ENCODE data around the gene ATP5F1D. TPM values are rescaled to one million over a fixed set of nuclear protein-coding genes. Genes with fewer than 3 reads are reported as not detected.

ATP5F1D gene
- total and polyA plus RNA-seq, 12 donors, result 15.6 to 1,534 (median 229) TPM

GRCh38 chr19:1226227-1226518 is 15.4 kb upstream of the ATP5F1D start:
- DNase-seq, result no peak
- TF ChIP-seq CTCF (IDR thresholded peaks at IDR 0.05) (no peak), POLR2A (IDR thresholded peaks at IDR 0.05) (no peak)
- Histone ChIP-seq H3K27me3 (no peaks in the 10 kb centered on the region), H3K4me1 (replicated peaks in 1 of 2) (peaks cover 7 to 25% of the 10 kb centered on the region in 2 donors), H3K4me3 (no peak overlapping the region), H3K36me3 (replicated peaks in 1 of 2) (peaks cover 0 to 65% of the 10 kb centered on the region in 2 donors), H3K27ac (no peak overlapping the region), H3K9me3 (replicated peaks in 1 of 3) (no peaks in the 10 kb centered on the region)
- WGBS, 4 donors, result 91 to 93% methylated on average over 11 of the region's 11 CpGs; no CpG with 5 or more reads in 2 of the 4 donors
- intact Hi-C loops (cut with DNase I), result no loop called here

- Histone ChIP-seq H3K9me3 (replicated peaks in 1 of 3) (no peaks in the 10 kb centered on the region), H3K4me1 (replicated peaks in 1 of 2) (peaks cover 3 to 20% of the 10 kb centered on the region in 2 donors), H3K27ac (no peak overlapping the region), H3K27me3 (no peaks in the 10 kb centered on the region), H3K36me3 (replicated peaks in 1 of 2) (peaks cover 0 to 61% of the 10 kb centered on the region in 2 donors), H3K4me3 (no peak overlapping the region)
- no peak for TF ChIP-seq POLR2A (IDR thresholded peaks at IDR 0.05)
- TF ChIP-seq CTCF (IDR thresholded peaks at IDR 0.05), result no peak
- intact Hi-C loops (cut with DNase I), result no loop called here
- 78 to 94% (median 92%) methylated on average over 5 to 50 of the region's 50 CpGs for WGBS, 4 donors
- DNase-seq, result no peak
Measured at GRCh38 chr19:1226522-1227303, 14.8 kb upstream of the ATP5F1D start.

GRCh38 chr19:1227304-1228054 is 14.1 kb upstream of the ATP5F1D start:
- H3K36me3 ChIP-seq (replicated peaks in 1 of 2), result peaks cover 0 to 54% of the 10 kb centered on the region in 2 donors
- WGBS, 4 donors, result 91 to 93% (median 92%) methylated on average over 37 to 56 of the region's 56 CpGs
- intact Hi-C loops (cut with DNase I), result no loop called here

More at GRCh38 chr19:1227304-1228054, 14.1 kb upstream of the ATP5F1D start:
- no peak for TF ChIP-seq POLR2A (IDR thresholded peaks at IDR 0.05)
- TF ChIP-seq CTCF (IDR thresholded peaks at IDR 0.05), result no peak
- Histone ChIP-seq H3K4me3 (no peak overlapping the region), H3K4me1 (replicated peaks in 1 of 2) (peaks cover 4 to 19% of the 10 kb centered on the region in 2 donors), H3K27ac (no peak overlapping the region), H3K9me3 (replicated peaks in 1 of 3) (no peaks in the 10 kb centered on the region), H3K27me3 (no peaks in the 10 kb centered on the region)
- no peak for DNase-seq

Data from adrenal gland (tissue), 12 donors.